ENCODE results near the gene MAN2C1.

The MAN2C1 gene

GRCh38 chr15:75358771-75359536 is 9.5 kb downstream of the MAN2C1 start:
- no peak for DNase-seq (ENCODE audit: low read depth, low spot score)
- in situ Hi-C loops (cut with HindIII; ENCODE audit: low sequenced_read_pairs): no loop called here
- TF ChIP-seq, protein P1, sequence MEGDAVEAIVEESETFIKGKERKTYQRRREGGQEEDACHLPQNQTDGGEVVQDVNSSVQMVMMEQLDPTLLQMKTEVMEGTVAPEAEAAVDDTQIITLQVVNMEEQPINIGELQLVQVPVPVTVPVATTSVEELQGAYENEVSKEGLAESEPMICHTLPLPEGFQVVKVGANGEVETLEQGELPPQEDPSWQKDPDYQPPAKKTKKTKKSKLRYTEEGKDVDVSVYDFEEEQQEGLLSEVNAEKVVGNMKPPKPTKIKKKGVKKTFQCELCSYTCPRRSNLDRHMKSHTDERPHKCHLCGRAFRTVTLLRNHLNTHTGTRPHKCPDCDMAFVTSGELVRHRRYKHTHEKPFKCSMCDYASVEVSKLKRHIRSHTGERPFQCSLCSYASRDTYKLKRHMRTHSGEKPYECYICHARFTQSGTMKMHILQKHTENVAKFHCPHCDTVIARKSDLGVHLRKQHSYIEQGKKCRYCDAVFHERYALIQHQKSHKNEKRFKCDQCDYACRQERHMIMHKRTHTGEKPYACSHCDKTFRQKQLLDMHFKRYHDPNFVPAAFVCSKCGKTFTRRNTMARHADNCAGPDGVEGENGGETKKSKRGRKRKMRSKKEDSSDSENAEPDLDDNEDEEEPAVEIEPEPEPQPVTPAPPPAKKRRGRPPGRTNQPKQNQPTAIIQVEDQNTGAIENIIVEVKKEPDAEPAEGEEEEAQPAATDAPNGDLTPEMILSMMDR (IDR thresholded peaks at IDR 0.05; ENCODE audit: low read depth, low read length): no peak
- H3K4me3 ChIP-seq (ENCODE audit: low read depth, low read length): no peak overlapping the region

DNA sequence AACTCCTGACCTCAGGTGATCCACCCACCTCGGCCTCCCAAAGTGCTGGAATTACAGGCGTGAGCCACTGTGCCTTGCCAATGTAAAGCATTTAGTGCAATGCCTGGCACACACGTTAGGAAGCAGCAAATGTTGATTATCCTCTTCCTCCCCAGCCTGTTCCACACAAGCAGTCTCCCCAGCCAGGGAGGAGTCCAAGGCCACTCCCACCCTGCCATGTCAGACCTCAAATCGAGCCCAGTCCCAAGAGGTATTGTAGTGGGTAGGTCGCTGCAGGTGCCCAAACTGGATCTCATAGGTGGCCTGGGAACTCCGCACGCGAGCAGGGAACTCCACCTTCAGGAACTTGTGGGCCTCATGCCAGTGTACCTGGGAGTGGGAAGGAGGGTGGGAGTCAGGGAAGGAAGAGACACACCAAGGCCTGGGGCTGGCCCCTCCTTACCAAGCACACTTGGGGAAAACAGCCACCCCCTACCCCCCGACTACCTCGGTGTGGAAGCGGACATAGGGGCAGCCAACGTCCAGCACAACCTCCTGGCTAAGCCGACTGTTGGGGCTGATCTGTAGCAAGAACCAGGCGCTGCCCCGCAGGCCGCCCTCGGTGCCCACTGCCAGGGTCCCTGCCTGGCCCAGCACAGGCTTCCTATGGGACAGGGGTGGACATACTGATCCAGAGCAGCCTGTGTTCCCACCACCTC is 10.3 kb downstream of the MAN2C1 start:
- H3K4me3 ChIP-seq (ENCODE audit: low read depth, low read length): no peak overlapping the region
- in situ Hi-C loops (cut with HindIII; ENCODE audit: low sequenced_read_pairs): no loop called here

GRCh38 chr15:75356517-75356916 is 11.9 kb downstream of the MAN2C1 start:
- H3K4me3 ChIP-seq (ENCODE audit: low read depth, low read length): no peak overlapping the region
- TF ChIP-seq, protein P1 (IDR thresholded peaks at IDR 0.05; ENCODE audit: low read depth, low read length): no peak
- in situ Hi-C loops (cut with HindIII; ENCODE audit: low sequenced_read_pairs): no loop called here
- DNase-seq (ENCODE audit: low read depth, low spot score): no peak

More for the DNA sequence above, 10.3 kb downstream of the MAN2C1 start:
- no peak for DNase-seq (ENCODE audit: low read depth, low spot score)
- TF ChIP-seq, protein P1 (IDR thresholded peaks at IDR 0.05; ENCODE audit: low read depth, low read length): no peak

DNA sequence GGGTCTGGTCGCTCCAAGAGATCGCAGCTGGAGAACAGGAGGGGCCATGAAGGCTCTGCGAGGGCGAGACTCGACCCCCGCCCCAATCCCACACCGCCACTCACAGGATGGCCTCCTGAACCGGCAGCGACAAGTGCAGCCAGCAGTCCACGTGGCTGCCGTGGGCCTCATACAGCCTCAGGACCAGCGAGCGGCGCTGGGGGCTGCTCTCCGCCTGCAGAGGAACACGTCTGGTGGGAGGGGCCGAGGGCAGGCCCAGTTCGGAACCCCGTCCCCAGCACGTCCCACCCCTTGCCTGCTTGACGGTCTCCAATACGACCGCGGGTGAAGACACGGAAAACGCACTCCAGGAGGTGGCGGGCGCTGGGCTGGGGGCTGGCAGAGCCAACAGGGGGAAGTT is 12.4 kb downstream of the MAN2C1 start:
- in situ Hi-C loops (cut with HindIII; ENCODE audit: low sequenced_read_pairs): no loop called here
- TF ChIP-seq, protein P1 (IDR thresholded peaks at IDR 0.05; ENCODE audit: low read depth, low read length): no peak
- no peak for DNase-seq (ENCODE audit: low read depth, low spot score)
- no peak overlapping the region for H3K4me3 ChIP-seq (ENCODE audit: low read depth, low read length)

DNA sequence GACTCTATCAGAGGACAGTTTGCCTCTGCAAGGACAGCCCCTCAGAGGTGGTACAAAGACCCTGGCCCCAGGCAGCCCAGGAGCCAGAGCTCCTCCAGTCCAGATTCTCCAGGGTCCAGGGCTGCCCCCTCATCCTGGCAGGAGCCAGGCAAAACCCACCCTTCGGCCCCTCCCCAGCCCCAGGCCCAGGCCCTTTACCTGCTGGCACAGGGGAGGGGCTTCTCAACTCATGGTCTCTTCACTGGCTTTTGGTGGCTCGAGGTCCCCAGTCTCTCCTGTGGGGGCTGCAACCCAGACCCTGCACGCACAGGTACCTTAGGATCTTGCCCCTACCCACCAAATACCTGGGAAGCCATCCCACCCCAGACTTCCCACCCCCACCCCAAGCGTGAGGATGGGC is 13.0 kb downstream of the MAN2C1 start:
- no peak overlapping the region for H3K4me3 ChIP-seq (ENCODE audit: low read depth, low read length)
- TF ChIP-seq, protein P1 (IDR thresholded peaks at IDR 0.05; ENCODE audit: low read depth, low read length): no peak
- in situ Hi-C loops (cut with HindIII; ENCODE audit: low sequenced_read_pairs): no loop called here
- DNase-seq (ENCODE audit: low read depth, low spot score): no peak

DNA sequence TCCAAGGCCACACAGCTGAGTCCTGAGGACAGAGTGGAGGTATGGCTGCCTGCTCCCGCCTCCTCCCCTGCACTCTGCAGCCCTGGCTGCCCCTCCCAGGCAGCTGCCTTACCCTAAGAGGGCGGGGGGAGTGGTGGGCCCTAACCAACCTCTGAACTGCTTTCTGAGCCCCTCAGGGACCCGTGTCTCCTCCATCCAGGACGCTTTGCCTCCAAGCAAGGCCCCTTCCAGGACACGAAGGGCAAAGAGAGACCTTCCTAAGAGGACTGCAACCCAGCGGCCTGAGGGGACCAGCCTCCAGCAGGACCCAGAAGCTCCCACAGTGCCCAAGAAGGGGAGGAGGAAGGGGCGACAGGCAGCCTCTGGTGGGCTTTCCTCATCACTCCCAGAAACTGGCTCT is 14.0 kb downstream of the MAN2C1 start:
- in situ Hi-C loops (cut with HindIII; ENCODE audit: low sequenced_read_pairs): no loop called here
- H3K4me3 ChIP-seq (ENCODE audit: low read depth, low read length): no peak overlapping the region
- no peak for DNase-seq (ENCODE audit: low read depth, low spot score)
- TF ChIP-seq, protein P1 (IDR thresholded peaks at IDR 0.05; ENCODE audit: low read depth, low read length): no peak

All from astrocyte of the spinal cord (primary cell).